Kidney glomerular epithelial cell (primary cell): Measurements from ENCODE around the gene PFKM.

ENCODE experiments used
- DNase-seq: peaks from one replicate; lab custom pipeline; 2025; lab: John Stamatoyannopoulos, UW

Gene PFKM

DNA sequence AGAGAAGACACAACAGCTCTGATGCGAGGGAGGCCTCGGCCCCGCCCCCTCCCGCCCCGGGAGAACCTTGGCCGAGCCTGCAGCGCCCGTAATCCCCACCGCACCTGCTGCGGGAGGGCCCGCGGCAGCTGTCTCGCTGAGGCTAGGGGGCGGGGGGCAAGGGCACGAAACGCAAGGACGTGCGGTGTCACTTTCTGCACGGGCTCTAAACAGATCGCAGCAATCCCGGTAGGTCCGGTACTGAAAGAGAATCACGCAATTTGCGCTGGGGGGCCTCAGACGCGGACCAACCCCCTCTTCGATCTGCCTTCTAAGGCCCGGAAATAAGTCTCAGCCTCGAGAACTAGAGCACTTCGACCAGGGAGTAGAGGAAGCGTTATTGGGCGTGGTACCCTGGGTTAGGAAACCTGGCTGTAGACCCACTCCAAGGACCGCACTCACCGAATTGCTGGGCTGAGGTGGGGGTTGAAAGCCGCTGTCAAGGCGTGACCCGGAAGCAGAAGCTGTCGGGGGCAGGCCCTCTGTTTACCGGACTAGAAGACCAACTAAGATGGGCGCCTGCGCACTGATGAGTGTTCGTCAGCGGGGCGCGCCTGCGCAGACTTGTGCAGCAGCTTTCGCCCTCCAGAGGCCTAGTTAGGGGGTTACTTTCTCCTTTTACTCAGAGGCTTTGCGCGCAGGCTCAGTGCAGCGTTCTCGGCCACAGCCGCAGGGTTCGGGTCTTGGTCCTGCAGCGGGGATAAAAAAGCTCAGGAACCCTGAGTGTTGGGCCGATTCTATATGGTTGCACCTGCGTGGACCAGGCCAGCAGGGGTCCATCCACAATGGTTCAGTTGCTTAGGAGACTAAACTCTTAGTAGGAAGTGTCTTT is 38.1 kb downstream of the PFKM start, which contains the start of gene ASB8:
ASB8 (minus strand) TSS at position 498 of the 871 bp plus-strand sequence. CDS start 4,019 bp downstream, outside the sequence.
- DNase-seq, result peak; percentile 95

DNA sequence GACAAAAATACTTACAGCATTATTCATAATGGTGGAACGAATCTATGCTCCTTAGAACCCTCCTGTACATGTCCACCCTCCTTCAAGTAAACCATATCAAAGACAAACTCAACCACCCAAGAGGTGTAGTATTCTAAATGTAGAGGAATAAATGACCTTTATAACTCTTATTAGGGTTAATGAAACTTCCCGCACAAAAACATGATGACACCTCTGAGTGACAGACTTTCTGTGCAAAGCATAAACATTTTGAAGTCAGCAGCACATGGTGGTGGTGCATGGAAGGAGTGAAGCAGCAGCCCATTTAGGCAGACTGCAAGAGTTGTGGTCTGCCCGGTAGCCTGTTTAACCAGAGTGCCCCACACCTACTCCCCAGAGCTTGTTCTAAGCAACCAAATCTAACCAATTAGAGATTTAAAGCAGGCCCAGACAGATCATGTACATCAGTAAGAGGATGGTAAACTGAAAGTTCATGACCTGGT is 38.8 kb downstream of the PFKM start:
- no peak for DNase-seq

DNA sequence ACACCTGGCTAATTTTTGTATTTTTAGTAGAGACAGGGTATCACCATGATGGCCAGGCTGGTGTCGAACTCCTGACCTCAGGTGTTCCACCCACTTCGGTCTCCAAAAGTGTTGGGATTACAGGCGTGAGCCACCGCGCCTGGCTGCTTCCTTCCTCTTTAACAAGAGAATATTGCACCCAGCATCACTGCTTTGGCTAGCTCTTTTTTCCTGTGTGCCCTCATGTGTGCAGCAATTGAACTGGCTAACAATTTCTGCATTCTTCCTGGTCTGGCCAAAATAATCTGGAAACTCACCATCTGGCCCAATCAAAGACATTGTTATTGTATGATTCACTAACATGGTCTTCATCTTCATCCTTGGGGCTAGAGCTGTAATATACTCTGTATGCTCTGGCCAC is 40.9 kb downstream of the PFKM start:
- DNase-seq, result no peak

DNA sequence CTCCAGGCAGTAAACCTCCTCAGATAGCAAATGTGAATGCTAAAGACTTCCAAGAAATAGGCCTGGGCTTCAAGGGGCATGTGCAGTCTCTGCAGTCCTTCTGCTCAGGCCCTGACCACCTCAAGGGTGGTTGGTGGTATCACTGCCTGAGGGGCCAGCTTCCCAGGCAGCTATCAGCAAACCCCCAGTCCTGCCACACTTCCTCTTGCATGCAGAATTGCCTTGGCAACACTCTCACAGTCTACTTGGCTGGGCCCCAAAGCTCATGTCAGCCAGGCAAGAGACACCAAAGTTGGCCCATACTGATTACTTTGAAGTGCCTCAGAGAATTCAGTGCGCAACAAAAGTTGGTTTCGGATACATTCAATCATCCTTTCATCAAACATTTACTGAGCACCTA is 41.6 kb downstream of the PFKM start:
- DNase-seq, result no peak

DNA sequence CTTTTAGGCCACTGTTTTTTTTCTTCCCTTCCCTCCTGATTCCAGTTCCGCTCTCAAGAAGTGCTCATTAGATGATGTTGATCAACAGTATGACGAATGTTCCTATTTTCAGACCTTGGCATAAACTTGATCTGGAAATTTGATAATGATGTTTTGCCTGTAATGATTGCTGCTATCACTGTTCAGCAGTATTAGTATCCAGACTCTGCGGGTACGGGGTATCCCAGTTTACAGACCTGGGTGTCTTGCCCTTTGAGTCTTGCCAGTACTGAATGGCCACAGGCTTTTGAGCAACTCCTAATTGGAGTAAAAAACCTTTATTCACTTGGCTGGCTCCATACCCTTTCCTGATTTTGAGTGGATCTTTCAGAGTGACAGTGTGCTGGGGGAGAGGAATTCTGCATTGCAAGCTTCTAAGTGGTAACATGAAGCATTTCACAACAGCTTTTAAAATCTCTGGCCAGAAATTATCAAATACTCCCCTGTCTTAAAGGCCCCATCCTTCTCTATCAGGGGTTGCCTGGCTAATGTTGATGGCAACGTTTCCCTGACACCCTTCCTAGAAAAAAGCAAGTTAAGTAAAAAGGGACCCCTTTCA is 44.1 kb downstream of the PFKM start:
- no peak for DNase-seq

DNA sequence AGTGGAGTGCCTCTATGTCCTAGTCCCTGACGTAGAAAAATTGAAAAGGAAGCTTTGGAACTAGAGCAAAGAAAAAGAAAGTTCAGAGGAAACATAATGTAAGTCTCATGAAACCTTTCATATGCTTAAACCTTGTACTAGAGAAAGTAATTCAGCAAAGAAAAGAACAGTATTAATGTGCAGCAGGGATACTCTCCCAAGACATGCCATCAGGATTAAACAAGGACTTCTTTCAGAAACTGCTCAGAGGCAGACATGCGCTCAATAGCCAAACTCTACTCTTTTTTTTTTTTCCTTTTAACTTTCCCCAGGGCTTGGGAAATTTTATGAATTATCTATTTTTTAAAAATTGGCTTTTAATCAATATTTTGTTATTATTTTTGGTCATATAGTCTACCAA is 45.3 kb downstream of the PFKM start:
- no peak for DNase-seq

DNA sequence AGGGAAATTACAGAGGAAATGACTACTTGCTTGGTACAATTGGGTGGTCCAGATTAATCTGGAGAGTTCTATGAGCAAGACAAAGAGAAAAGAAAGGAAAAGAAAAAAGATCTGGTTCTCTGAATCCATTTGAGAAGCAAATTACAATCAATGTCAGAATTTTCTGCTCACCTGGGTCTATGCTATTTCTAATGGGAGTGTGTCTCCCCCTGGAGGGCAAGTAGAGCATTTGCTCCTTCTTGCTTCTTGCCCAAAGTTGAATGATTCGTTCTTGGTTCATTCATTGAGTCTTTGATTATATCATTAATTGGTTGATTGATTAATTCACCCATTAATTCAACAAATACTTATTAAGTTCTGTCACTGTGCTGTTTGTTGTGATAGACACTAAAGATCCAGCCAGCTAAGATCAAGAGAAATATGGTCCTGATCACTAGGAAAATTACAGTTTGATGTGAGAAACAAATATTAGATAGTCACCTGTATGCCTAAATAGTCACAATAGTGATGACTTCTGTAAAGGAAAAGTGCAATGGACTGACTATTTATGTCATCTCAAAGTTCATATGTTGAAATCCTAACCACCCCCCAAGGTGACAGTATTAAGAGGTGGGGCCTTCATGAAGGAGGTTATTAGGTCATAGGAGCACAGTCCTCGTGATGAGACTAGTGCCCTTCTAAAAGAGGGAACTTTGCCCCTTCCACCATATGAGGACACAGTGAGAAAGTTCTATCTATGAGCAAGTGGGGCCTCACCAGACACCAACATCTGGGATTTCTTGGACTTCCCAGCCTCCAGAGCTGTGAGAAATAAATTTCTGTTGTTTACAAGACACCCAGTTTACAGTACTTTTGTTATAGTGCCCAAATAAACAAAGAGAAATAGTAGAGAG is 46.2 kb downstream of the PFKM start:
- DNase-seq, result peak; percentile 50

DNA sequence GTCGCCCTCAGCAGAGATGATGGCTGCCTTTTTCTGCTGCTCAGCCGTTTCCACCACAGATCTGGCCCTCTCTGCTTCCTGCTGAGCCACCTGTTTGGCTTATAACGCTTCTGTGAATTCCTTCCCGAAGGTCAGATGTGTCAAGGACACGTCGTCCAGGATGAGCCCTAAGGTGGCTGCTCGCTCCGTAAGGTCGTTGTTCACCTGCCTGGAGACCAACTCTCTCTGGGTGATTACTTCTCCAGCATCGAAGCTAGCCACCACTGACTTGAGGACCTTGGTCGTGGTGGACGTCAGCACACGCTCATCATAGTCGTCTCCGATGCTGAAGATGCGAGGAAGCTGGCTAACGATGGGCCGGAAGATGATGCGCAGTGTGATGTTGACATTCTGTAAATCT is 49.8 kb downstream of the PFKM start:
- DNase-seq, result no peak

DNA sequence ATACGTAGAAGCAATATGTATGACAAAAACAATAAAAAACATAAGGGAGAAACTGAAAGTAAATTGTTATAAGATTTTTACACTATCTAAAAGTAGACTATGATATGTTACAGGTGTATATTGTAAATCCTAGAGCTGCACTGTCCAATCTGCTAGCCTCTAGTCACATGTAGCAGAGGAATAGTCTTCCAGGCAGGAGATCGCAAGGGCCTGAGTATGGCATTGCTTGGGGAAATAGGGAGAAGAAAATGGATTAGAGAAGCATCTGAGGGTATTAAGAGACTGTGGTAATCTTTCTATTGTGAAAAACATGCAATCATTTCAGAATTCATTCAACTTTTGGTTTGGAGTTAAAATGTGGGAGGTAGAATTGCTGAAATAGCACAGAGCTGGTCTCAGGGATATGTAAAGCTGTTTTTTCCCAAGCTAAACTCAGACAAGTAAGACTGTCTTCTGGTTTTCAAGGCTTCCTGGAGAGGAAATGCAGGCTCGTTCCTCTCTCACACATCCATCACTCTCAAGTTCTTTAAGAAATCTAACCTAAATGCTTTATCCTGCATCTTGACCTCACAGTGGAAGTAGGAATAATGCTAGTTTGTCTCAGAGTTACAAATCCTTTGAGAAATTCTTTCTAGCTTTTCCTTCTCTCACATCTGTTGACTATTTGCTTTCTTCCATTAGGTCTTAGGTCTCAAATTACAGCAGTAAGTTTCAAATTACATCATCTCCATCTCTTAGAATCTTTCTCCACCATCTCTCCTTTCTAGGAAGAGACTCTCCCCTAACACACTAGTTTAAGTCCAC is 56.7 kb downstream of the PFKM start:
- no peak for DNase-seq

DNA sequence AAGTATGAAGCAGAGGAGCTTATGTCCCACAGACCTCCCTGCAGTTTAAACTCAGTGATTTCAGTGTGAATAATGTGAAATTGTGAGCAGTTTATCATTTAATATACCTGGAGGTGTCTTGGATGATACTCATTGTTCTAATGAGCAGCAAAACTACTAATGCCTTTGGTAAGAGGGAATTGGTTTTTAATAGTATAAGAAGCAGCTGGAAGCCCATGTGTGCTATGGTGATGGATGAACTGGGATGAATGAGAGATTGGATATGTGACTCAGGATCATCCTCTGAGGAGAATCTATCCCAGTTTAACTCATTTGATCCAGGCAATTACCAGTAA is 57.2 kb downstream of the PFKM start:
- DNase-seq, result no peak

DNA sequence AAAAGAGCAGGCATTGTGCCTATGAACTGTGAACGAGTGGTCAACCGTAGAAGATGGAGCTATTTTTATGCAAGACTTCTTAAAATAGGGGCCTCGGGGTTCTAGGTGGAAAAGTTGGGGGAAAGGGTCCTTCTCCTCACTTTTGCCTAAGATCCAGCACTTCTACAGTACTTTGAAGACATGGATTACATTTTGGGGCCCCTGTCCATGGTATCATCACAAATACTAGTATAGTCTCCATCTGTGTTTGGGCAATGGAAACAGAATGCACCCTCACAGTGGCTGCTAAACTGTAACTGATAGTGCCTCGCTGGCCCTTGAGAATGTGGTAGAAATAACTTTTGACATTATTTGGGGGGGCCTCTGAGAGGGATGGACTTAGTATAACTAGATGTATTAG is 58.8 kb downstream of the PFKM start:
- no peak for DNase-seq

DNA sequence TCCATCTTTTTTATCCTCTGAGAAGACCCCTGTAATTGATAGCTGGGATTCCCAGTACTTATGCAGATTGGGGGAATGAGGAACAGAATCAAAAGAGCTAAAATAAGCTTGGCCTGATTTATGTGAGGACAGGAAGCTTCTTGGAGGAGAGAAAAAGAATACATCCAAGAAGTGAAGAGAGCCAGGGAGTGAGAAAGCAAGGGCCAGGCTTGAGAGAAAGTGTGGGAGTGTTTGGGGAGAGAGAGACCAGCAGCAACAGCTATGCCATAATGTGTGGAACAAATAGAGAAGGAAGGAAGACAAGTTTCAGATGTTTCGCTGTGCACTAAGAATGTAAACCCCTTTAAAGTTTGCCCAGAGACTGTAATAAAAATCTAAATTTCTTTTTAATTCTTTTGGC is 60.3 kb downstream of the PFKM start:
- DNase-seq, result no peak

DNA sequence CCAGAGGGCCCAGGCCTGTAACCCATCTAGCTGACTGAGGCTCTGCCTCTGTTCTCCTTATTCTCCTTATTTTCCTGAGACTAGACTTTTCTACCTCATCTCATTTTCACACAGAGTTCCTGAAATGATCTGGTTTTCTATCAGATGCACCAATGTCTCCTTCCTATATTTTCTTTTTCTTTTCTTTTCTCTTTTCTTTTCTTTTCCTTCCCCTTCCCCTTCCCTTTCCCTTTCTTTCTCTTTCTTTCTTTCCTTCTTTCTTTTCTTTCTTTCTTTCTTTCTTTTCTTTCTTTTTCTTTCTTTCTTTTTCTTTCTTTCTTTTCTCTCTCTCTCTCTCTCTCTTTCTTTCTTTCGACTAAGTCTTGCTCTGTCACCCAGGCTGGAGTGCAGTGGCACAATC is 61.3 kb downstream of the PFKM start:
- no peak for DNase-seq

DNA sequence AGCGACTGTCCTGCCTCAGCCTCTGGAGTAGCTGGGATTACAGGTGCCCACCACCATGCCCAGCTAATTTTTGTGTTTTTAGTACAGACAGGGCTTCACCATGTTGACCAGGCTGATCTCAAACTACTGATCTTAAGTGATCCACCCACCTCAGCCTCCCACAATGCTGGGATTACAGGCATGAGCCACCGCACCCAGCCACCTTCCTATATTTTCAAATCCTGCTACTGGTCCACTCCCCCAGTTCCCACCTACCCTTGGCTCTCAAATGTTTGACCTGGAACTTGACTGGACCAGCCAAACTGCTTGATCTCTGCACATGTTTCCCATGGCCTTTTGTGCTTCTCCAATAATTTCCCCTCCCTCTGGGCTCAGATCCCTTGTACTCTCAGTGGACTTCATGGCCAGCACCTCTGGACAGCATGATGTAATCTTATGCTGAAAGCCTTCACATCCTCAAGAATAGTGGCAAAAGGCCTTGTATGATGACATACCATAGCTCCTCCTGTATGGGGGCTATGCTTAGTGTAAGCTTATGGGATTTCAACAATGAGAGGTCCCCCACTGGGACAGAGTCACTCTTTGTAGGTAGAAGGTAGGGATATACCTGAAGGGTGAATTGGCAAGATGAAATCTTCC is 61.8 kb downstream of the PFKM start:
- DNase-seq, result no peak

DNA sequence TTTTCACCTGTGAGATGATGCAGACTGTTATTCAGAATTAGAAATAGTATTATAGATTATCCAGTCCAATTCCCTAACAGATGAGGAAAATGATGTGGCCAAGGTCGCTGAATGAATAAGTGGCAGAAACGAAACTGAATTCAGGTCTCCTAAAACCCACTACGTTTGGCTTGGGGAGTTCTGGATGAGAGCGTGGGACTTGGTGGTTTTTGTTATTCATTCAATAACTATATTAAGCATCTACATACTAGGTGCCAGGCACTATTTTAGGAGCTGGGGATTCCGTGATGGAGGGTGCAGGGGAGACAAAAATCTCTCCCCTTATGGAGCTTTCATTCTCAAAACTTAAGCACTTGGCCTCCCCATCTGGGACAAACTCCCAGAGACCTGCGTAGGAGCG is 63.5 kb downstream of the PFKM start:
- no peak for DNase-seq

DNA sequence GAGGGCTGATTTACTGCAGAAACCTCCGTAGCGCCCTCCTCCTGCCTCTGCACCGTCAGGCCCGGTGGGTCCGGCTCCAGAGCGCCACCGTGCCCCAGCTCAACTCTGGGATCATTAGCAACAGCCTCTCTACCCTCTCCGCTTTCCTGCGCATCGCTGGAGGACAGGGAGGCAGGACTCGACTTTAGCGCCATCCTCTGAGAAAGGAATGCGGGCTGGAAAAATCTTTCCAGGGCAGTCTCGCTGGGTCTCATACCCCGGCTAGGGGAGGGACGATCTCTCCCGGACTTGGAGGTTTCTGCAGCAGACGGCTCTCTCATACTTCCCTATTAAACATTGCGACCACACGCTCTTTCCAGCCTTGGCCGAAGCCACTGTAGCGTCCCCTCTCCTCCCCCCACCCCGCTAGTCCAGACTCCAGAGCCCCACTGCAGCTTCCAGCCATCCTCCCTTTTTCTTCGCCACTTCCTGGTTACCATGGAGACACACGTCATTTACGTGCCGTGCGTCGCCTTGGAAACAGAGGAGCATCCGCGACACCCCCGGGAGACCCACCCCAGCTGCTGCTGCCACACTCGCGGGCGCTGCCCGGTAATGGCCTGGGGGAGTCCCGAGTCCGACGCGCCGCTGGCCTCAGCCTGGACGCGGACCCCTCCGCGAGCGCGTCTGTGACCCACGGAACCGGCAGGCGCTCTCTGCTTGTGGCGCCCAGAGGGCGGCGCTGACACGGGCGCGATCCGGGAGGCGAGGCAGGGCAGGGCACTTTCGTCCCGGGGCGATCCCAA is 64.1 kb downstream of the PFKM start, which contains the start of gene CCDC184:
CCDC184 (plus strand) TSS at position 554 of the 785 bp plus-strand sequence. CDS start 479 bp downstream, outside the sequence.
- DNase-seq, result peak; percentile 77

DNA sequence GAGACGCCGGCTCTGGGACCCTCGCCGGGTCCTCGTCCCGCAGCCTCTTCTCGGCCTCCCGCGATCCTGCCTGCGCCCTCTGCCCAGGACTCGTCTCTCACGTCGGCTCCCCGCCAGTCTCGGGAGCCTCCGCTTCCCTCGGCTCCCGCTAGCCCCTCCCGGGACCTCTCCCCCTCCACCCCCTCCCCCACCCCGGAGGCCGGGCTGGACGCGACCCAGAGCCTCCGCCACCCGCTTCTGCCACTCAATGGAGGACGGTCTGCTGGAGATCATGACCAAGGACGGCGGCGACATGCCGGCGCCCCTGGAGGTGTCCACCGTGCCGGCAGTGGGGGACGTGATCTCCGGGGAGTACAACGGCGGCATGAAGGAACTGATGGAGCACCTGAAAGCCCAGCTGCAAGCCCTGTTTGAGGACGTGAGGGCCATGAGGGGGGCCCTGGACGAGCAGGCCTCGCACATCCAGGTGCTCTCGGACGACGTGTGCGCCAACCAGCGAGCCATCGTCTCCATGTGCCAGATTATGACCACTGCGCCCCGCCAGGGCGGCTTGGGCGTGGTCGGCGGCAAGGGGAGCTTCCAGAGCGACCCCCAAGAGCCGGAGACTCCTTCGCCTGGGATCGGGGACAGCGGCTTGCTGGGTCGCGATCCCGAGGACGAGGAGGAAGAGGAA is 64.8 kb downstream of the PFKM start:
- no peak for DNase-seq

DNA sequence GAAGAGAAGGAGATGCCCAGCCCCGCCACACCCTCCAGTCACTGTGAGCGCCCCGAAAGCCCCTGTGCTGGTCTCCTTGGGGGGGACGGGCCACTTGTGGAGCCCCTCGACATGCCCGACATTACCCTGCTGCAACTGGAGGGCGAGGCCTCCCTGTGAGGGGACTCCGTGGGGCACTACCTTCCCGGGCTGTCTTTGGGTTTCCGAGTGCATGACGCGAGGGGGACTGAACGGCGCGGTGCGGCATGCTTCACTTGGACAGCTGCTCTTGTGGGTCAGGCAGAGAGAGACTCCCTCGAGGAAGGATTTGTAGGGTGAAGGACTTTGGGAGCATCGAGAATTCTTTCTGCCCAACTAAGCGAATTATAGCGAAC is 65.4 kb downstream of the PFKM start:
- DNase-seq, result no peak

DNA sequence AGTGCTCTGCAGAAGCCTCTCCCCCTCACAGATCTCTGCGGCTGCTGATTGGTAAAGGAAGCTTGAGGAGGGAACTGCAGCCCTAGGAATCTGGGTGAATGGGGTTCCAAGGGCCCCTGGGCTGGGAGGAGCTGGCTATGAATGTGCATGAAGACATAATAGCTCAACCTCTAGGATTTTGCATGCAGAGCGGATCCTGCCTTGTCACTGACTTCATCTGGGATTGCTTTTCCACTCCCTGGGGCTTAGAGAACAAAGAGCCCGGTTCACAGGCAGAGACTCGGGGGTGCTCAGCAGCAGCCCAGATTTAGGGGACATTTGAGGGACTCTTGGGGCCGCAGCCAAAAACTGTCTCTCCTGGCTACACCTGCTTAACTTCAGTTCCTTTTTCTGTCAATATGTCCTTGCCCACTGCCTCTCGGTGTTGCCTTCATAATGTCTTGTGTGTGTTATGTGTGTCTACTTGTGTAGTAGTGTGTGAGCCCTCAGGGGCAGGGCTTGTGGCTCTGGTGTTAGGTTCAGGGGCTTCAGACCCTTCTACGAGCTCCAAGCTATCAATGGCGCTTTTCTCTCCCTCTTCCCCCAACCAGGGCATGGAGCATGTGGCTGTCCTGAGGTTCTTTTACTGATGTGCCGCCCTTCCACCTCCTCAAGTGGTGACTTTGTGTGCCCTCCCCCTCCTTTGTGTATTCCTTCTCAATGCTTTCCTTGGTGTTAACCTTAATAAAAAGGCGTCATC is 66.2 kb downstream of the PFKM start:
- DNase-seq, result no peak
